ENCODE measurements around the gene LRPAP1. TPM values are rescaled to one million over a fixed set of nuclear protein-coding genes. Genes with fewer than 3 reads are reported as not detected.
"Not testable (repeated sequence)": the region's sequence is repeated elsewhere in the genome, so short reads cannot be mapped to it uniquely, and the experiment has no call there.

LRPAP1 gene
- total and polyA plus RNA-seq, 9 donors, result 74.3 to 179 (median 135) TPM

DNA sequence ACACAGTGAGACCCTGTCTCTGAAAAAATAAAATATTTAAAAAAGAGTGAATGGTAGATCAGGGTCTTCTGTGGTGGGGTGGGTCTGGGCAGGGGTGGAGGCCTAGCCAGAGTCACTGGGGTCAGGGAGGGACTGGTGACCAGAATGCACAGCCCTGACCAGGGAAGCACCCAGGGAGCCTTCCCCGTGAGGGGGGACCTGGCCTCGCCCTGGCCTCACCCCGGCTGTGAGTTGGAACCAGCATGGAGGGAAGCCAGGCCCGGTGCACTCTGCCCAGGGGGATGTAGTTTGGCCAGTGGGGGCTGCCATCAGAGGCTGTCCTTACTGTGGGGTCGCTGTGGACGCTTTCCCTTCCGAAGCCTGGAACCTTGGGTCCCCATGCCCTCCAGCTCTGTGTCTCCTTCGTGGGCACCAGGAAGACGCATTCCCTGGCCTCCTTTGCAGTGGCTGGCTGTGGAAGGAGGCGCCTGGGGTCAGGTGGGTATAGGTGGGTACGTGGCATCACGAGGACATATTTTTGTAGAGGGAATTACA is 18.6 kb upstream of the LRPAP1 start:
- H3K4me1 ChIP-seq (ENCODE audit: insufficient read depth); H3K27me3 ChIP-seq; H3K9me3 ChIP-seq; intact Hi-C loops (cut with DNase I); H3K4me3 ChIP-seq; H3K36me3 ChIP-seq; H3K27ac ChIP-seq; DNase-seq: not testable (repeated sequence)
- 93 to 94% (median 93%) methylated on average over 12 of the region's 12 CpGs for WGBS, 3 donors

DNA sequence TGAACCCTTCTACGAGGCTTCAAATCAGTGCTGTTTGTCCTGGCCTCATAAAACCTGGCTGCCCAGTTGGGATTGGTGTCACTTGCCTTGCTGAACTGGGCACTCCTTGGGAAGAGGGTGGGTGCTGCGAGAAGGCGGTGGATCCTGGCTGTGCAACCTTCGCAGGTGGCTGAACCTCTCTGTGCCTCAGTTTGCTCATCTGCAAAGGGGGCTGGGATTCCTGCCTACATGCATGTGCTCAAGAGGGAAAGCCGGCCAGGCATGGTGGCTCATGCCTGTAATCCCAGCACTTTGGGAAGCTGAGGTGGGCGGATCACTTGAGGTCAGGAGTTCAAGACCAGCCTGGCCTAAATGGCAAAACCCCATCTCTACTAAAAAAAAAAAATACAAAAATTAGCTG is 17.8 kb upstream of the LRPAP1 start:
- H3K9me3 ChIP-seq; DNase-seq; H3K27me3 ChIP-seq; intact Hi-C loops (cut with DNase I); H3K4me3 ChIP-seq; H3K27ac ChIP-seq; H3K4me1 ChIP-seq (ENCODE audit: insufficient read depth); H3K36me3 ChIP-seq: not testable (repeated sequence)
- 92 to 99% (median 92%) methylated on average over 2 to 6 of the region's 6 CpGs for WGBS, 3 donors

DNA sequence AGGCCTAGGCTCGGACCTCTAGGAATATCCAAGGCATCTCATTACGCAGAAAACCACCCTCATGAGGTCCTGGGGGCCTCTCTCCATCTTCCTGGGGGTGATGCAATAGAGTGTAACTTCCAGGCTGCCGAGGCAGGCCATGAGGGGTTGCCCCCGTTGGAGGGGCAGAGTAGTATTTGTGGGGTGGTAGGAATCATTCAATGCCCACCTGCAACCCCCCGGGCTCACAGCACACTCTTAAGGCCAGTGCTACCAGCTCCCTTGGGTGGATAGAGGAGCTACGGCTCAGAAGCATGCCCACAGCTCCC is 17.4 kb upstream of the LRPAP1 start:
- H3K36me3 ChIP-seq; H3K4me3 ChIP-seq; H3K27me3 ChIP-seq; H3K4me1 ChIP-seq (ENCODE audit: insufficient read depth); intact Hi-C loops (cut with DNase I); H3K9me3 ChIP-seq; H3K27ac ChIP-seq; DNase-seq: not testable (repeated sequence)
- 83 to 87% (median 86%) methylated on average over 5 to 6 of the region's 6 CpGs for WGBS, 3 donors

DNA sequence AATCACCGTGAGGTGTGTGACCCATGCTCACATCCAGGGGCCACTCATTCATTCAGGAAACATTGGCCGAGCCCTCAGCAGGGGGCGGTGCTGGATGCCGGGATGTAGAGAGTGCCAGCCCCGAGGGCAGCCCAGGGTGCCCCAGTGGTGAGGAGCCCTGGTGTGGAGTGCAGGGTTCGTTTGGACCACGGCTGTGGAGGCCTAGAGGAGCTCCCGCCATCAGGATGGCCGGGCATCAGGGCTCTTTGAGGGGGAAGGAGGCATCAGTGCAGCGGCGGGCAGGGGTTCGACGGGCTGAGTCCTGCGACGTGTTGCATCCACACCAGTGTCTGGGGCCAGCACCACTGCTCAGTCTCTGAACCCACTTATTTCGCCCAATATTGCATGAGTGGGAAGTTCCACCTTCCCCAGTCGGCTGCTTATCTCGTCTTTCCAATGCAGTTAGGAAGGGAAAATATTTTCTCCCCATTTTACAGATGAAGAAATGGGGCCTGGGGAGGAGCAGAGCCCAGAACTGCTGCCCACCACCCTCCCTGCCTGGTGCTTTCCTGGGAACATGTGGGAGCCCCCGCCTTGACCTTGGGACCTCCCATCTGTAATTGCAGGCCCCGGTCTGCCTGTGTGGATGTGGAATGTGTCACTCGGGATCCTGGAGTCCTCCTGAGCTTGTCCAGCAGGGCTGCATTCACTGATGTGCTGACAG is 16.9 kb upstream of the LRPAP1 start:
- H3K36me3 ChIP-seq; H3K9me3 ChIP-seq; H3K4me1 ChIP-seq (ENCODE audit: insufficient read depth); DNase-seq; intact Hi-C loops (cut with DNase I); H3K27me3 ChIP-seq; H3K4me3 ChIP-seq; H3K27ac ChIP-seq: not testable (repeated sequence)
- whole genome bisulfite sequencing, 3 donors, result 74 to 81% (median 77%) methylated on average over 19 to 20 of the region's 21 CpGs

DNA sequence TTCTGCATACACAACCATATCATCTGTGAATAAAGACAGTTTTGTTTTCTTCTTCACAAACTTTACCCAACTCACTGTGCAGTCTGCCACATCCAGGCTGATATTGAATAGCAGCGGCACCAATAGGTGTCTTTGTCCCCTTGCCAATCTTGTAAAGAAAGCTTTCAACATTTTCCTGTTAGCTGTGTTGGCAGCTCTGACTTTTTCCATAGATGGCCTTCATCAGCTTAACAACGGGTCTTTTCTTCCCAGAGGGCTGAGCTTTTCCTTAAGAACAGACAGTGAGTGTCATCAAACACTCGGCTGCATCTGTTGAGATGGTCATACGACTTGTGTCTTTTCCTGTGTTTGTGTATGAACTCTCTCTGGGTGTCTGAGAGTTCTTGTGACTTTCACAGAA is 14.5 kb upstream of the LRPAP1 start:
- H3K9me3 ChIP-seq; H3K4me3 ChIP-seq; H3K36me3 ChIP-seq; DNase-seq; intact Hi-C loops (cut with DNase I); H3K27me3 ChIP-seq; H3K4me1 ChIP-seq (ENCODE audit: insufficient read depth); H3K27ac ChIP-seq: not testable (repeated sequence)
- 70 to 76% (median 71%) methylated on average over 4 of the region's 4 CpGs for WGBS, 3 donors

DNA sequence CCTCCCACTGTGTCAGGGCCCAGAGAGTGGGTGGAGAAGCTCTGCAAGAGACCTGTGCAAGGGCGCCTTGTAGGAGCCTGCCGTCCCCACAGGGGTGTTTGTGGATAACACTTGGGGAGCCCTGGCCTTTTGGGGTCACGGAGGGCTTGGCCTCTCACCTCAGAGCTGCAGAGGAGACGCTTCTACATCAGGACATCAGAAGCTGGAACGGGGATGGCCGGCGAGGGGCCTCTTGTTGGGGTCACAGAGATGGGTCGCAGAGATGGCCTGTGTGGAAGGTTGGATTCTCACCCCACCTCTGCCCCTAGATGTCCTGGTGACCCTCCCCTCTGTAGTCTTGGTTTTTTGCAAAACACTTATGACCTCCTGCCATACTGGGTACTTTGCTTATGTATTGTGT is 13.1 kb upstream of the LRPAP1 start:
- H3K27me3 ChIP-seq; H3K4me1 ChIP-seq (ENCODE audit: insufficient read depth); H3K9me3 ChIP-seq; intact Hi-C loops (cut with DNase I); H3K4me3 ChIP-seq; H3K27ac ChIP-seq; H3K36me3 ChIP-seq; DNase-seq: not testable (repeated sequence)
- 84 to 90% (median 88%) methylated on average over 7 to 8 of the region's 8 CpGs for WGBS, 3 donors

DNA sequence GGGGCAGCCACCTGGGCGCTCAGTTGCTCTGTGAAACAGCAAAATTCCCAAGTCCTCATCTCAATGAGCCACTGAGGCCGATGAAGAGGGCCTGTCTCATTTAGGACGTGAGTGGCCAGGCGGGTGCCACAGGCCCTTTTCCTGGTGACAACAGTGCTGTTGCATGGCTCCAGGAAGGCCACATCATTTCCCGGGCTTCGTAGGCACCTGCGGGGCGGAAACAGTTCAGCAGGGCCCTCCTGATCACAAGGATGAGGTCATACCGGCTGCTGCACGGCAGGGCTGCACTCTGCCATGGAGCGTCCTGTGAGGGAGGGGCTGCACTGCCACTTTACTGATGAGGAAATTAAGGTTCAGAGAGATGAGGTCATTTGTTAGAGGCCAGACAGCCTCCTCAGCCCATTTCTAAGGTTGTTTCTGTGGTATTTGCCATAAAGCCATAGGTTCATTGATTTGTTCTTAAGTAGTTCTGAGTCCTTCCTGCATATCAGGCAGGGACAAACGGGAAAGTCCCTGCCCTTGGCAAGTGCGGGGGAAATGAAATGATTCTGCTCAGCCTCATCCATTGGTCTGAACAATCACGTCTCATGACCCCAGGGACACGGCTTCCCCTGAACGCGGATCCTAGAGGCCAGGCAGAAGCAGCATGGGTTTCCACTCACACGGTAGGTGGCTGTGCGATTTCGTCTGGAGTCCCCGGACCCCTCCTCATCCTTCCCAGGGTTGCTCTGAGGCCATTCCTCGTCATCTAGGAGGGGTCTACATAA is 12.2 kb upstream of the LRPAP1 start:
- H3K4me3 ChIP-seq; H3K9me3 ChIP-seq; H3K4me1 ChIP-seq (ENCODE audit: insufficient read depth); H3K27ac ChIP-seq; H3K36me3 ChIP-seq; DNase-seq; intact Hi-C loops (cut with DNase I); H3K27me3 ChIP-seq: not testable (repeated sequence)
- WGBS, 3 donors, result 80 to 82% (median 80%) methylated on average over 22 of the region's 22 CpGs

DNA sequence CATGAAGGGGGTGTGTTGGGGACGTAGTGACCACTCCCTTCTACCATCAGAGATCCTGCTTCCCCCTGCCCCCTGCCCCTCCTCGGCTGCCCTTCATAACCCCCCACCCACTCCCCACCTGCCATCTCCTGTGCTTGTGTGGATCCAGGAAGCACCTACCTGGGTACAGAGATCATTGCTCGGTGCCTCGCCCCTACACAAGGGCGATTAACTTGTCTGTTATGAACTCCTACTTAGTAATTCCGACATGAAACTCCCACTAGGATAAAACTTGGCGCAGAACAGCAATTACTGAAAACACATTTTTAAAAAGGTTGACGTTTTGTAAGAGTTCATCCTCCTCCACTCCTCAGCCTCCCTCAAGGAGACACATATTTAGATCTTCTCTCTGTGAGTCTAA is 11.2 kb upstream of the LRPAP1 start:
- H3K9me3 ChIP-seq; DNase-seq; H3K27me3 ChIP-seq; intact Hi-C loops (cut with DNase I); H3K4me3 ChIP-seq; H3K4me1 ChIP-seq (ENCODE audit: insufficient read depth); H3K27ac ChIP-seq; H3K36me3 ChIP-seq: not testable (repeated sequence)
- WGBS, 3 donors, result 8 to 19% (median 18%) methylated on average over 6 to 8 of the region's 8 CpGs

DNA sequence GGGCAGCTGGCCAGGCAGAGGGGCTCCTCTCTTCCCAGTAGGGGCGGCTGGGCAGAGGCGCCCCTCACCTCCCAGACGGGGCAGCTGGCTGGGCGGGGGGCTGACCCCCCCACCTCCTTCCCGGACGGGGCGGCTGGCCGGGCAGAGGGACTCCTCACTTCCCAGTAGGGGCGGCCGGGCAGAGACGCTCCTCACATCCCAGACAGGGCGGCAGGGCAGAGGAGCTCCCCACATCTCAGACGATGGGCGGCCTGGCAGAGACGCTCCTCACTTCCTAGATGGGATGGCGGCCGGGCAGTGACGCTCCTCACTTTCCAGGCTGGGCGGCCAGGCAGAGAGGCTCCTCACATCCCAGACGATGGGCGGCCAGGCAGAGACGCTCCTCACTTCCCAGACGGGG is 6.7 kb upstream of the LRPAP1 start:
- H3K4me1 ChIP-seq (ENCODE audit: insufficient read depth); H3K36me3 ChIP-seq; H3K27ac ChIP-seq; H3K4me3 ChIP-seq; H3K9me3 ChIP-seq; H3K27me3 ChIP-seq; DNase-seq; intact Hi-C loops (cut with DNase I): not testable (repeated sequence)
- 90 to 100% (median 94%) methylated on average over 6 to 23 of the region's 23 CpGs for WGBS, 3 donors

DNA sequence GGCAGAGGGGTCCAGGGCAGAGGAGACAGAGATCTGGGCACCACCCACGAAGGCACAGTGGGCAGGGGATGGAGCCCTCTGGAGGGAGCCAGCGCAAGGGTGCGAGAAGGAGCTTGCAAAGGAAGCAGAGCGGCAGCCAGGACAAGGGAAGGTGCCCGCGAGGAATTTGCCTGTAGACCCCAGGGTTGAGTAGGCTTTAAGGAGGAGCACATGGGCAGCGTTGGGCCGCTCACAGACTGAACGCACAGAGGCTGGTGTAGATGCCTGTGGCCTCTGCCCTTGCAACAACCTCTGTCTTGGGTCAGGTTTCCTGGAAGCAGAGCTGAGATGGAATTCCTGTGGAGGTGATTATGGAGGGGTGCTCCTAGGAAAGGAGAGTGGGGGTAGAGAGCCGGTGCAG is 3.6 kb upstream of the LRPAP1 start:
- peak in 1 of 5 donors; percentile 18 for DNase-seq
- intact Hi-C loops (cut with DNase I); H3K27me3 ChIP-seq; H3K4me3 ChIP-seq; H3K4me1 ChIP-seq (ENCODE audit: insufficient read depth); H3K27ac ChIP-seq; H3K36me3 ChIP-seq; H3K9me3 ChIP-seq: not testable (repeated sequence)
- WGBS, 3 donors, result 80 to 93% (median 85%) methylated on average over 10 of the region's 10 CpGs

Data from ovary (tissue), 9 donors.